GM12801 (cell line): ENCODE data around the gene SLC2A1.

Source experiments
- TF ChIP-seq, protein P1 (sequence below): IDR thresholded peaks from one replicate; pipeline ENCODE4 v1.5.1; 2011; ENCODE audit warnings: control low read depth; ENCODE audit not compliant: insufficient read length; ENCODE audit errors: extremely low read depth

SLC2A1 gene

DNA sequence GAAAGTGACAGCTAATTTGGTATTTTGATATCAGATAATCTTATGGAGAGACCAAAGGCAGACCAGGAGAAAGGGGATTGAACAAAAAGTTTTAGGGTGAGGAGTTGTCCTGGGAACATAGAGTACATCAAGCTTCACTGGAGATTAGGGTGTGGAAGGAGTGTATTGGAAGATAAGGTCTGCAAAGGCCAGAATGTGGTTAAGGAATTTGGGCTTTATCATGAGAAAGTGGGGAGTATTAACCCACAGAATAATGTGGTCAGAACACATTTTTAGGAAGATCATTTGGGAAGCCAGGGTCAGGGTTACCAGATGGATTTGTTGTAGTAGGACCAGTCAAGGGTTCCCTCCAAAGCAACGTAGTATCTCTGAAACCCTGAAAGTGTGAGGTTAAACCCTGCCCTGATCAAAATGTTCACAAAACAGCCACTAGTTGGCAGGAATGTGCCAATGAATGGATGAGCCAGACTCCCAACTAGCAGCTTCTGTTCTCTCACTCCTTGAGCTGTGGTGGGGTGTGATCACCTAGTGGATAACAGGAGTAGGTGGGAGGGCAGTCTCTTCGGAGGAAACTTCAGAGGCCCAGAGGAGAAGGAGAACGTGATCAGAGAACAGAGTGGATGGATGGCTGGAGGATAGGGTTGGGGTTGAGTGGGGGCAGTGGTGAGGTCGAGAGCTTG, 35.8 kb downstream of the SLC2A1 start:
- TF ChIP-seq, protein P1, sequence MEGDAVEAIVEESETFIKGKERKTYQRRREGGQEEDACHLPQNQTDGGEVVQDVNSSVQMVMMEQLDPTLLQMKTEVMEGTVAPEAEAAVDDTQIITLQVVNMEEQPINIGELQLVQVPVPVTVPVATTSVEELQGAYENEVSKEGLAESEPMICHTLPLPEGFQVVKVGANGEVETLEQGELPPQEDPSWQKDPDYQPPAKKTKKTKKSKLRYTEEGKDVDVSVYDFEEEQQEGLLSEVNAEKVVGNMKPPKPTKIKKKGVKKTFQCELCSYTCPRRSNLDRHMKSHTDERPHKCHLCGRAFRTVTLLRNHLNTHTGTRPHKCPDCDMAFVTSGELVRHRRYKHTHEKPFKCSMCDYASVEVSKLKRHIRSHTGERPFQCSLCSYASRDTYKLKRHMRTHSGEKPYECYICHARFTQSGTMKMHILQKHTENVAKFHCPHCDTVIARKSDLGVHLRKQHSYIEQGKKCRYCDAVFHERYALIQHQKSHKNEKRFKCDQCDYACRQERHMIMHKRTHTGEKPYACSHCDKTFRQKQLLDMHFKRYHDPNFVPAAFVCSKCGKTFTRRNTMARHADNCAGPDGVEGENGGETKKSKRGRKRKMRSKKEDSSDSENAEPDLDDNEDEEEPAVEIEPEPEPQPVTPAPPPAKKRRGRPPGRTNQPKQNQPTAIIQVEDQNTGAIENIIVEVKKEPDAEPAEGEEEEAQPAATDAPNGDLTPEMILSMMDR: peak; percentile 16

GRCh38 chr1:42921769-42922168, 36.9 kb downstream of the SLC2A1 start:
- TF ChIP-seq, protein P1: no peak

DNA sequence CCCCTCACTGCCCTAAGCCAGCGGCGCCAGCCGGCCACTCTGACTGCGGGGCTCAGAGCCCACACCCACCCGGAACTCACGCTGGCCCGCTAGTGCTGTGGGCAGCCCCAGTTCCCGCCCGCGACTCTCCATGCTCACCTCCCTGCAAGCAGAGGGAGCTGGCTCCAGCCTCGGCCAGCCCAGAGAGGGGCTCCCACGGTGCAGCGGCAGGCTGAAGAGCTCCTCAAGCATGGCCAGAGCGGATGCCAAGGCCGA, 41.5 kb downstream of the SLC2A1 start:
- TF ChIP-seq, protein P1: no peak

DNA sequence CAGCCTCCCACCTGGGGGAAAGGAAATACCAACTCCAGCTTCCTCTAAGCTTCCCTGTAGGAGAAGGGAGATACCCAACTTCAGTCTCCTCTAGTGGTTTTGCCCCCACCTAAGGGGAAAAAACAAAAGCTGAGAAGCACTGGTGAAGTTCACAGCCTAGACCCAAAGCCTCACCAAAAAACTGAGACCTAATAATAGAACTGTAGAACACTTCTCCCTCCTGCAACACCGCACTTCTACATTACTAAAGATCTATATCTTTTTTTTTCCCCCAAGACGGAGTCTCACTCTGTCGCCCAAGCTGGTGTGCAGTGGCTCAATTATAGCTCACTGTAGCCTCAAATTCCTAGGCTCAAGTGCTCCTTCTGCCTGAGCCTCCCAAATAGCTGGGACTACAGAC, 43.2 kb downstream of the SLC2A1 start:
- TF ChIP-seq, protein P1: no peak

GRCh38 chr1:42914092-42914627, 44.5 kb downstream of the SLC2A1 start:
- TF ChIP-seq, protein P1: no peak

DNA sequence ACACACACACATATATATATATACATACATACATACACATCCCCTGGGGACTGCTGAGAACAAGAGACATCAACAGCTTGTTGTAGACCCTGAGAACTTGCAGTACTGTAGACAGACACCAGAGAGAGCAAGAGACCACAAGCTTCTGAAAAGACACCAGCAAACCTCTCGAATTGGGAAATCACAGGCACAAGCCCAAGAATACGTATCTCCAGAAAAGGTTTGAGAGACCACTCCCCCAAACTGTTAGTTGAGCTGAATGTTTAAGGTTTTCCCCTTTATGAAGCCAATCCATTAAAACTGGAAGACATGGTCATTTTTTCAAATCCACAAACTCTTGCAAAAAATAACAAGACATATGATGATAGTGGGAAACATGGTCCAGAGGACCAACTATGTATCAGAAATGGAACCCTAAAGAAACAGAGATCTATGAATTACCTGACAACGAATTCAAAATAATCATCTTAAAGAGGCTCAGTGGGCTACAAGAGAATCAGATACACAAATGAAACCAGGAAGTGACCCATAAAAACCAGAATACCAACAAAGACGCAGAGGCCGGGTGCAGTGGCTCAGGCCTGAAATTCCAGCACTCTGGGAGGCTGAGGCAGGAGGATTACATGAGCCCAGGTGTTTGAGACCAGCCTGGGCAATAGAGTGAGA, 45.1 kb downstream of the SLC2A1 start:
- TF ChIP-seq, protein P1: no peak

DNA sequence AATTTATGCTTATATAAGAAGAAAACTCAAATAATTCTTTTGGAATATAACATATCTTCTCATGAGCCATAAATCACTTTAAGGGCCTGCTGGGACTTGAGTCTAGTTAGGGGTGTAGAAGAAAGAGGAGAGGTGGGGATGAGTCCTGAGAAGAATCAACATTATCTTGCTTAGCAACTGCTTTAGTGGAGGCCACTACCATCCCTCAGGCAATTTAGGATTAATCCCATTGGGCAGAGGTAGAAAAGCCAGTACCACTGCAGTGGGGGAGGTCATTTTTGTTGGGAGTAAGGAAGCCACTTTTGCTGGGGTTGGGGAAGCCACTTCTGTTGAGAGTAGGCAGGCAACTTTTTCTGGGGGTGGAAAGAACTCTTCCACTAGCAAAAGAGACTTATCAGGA, 47.7 kb downstream of the SLC2A1 start:
- TF ChIP-seq, protein P1: no peak
